Parathyroid adenoma (tissue), 2 donors: ENCODE data around the gene RABGAP1.

Experiments
- H2AFZ ChIP-seq: fragments of 300-600 bp; sonication (generic); one replicate; pipeline ENCODE4 v1.7.0; 2017; ENCODE audit warnings: antibody characterized with exemption, mild to moderate bottlenecking
- H3K27ac ChIP-seq: fragments of 300-600 bp; sonication (generic); one replicate; pipeline ENCODE4 v1.7.0; 2017
- H3K27me3 ChIP-seq: fragments of 300-600 bp; sonication (generic); one replicate; pipeline ENCODE4 v1.7.0; 2017; ENCODE audit warnings: low read length; ENCODE audit not compliant: control insufficient read depth, insufficient read depth
- H3K36me3 ChIP-seq: fragments of 300-600 bp; sonication (generic); one replicate; pipeline ENCODE4 v1.7.0; 2017; ENCODE audit warnings: low read length; ENCODE audit not compliant: control insufficient read depth, insufficient read depth
- H3K4me1 ChIP-seq: fragments of 300-600 bp; sonication (generic); one replicate; pipeline ENCODE4 v1.7.0; 2017; ENCODE audit warnings: control low read depth
- H3K4me2 ChIP-seq: fragments of 300-600 bp; sonication (generic); one replicate; pipeline ENCODE4 v1.7.0; 2017; ENCODE audit warnings: low read length
- H3K4me3 ChIP-seq: fragments of 300-600 bp; sonication (generic); one replicate; pipeline ENCODE4 v1.7.0; 2017; ENCODE audit warnings: low read depth, low read length
- H3K79me2 ChIP-seq: fragments of 300-600 bp; sonication (generic); one replicate; pipeline ENCODE4 v1.7.0; 2017; ENCODE audit warnings: control low read depth
- H3K9ac ChIP-seq: fragments of 300-600 bp; sonication (generic); one replicate; pipeline ENCODE4 v1.7.0; 2017; ENCODE audit warnings: mild to moderate bottlenecking
- H3K9me3 ChIP-seq: fragments of 300-600 bp; sonication (generic); one replicate; pipeline ENCODE4 v1.7.0; 2017; ENCODE audit warnings: low read length; ENCODE audit not compliant: control insufficient read depth
- TF ChIP-seq, protein P1 (sequence below): fragments of 300-600 bp; sonication (generic); IDR thresholded peaks from one replicate; pipeline ENCODE4 v1.7.0; 2017; ENCODE audit warnings: antibody characterized with exemption, mild to moderate bottlenecking
- donor health status: primary hyperparathyroidism.

The RABGAP1 gene

DNA sequence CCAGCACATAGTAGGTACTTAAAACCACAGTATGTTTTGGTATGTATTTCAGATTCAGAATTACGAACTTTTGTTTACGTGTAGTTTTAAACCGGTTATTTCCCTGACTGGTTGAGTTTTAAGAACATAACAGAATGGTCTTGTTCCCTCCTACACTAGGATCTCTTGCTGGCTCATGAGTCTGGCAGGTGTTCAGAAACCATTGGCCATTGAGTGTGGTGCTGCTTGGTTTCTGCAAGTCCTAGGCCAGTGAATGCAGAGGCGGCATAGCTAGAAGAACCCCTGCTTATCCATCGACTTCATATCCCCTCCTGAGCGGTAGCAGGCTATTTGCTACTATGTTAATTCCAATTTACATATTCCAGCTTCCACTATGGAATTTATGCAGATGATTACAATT is 158.2 kb downstream of the RABGAP1 start:
- Histone ChIP-seq H3K9me3 (no peaks in the 10 kb centered on the region), H3K36me3 (no peaks in the 10 kb centered on the region), H3K27ac (no peak overlapping the region), H3K79me2 (no peaks in the 10 kb centered on the region), H2AFZ (no peak overlapping the region), H3K9ac (no peak overlapping the region), H3K27me3 (no peaks in the 10 kb centered on the region), H3K4me1 (no peaks in the 10 kb centered on the region), H3K4me3 (no peak overlapping the region), H3K4me2 (no peak overlapping the region)
- TF ChIP-seq, protein P1, sequence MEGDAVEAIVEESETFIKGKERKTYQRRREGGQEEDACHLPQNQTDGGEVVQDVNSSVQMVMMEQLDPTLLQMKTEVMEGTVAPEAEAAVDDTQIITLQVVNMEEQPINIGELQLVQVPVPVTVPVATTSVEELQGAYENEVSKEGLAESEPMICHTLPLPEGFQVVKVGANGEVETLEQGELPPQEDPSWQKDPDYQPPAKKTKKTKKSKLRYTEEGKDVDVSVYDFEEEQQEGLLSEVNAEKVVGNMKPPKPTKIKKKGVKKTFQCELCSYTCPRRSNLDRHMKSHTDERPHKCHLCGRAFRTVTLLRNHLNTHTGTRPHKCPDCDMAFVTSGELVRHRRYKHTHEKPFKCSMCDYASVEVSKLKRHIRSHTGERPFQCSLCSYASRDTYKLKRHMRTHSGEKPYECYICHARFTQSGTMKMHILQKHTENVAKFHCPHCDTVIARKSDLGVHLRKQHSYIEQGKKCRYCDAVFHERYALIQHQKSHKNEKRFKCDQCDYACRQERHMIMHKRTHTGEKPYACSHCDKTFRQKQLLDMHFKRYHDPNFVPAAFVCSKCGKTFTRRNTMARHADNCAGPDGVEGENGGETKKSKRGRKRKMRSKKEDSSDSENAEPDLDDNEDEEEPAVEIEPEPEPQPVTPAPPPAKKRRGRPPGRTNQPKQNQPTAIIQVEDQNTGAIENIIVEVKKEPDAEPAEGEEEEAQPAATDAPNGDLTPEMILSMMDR, result no peak

DNA sequence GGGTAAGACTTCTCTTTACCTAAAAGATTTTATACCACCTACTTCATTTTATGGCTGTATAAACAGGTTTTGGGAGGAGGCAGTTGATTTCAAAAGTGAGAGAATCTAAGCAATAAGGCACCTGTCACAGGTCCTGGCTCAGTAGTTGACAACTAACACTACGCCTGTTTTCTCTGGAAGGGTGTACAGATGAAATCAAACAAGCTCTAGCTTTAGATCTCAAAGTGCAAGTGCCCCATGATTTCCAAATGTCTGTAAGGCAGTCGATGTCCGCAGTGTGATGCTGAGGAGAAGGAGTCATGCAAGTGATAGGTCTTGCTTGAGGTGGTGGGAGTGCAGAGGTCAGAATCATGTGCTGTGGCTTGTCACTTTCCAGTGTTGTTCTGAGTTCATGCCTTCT is 158.7 kb downstream of the RABGAP1 start:
- no peaks in the 10 kb centered on the region for H3K36me3 ChIP-seq

DNA sequence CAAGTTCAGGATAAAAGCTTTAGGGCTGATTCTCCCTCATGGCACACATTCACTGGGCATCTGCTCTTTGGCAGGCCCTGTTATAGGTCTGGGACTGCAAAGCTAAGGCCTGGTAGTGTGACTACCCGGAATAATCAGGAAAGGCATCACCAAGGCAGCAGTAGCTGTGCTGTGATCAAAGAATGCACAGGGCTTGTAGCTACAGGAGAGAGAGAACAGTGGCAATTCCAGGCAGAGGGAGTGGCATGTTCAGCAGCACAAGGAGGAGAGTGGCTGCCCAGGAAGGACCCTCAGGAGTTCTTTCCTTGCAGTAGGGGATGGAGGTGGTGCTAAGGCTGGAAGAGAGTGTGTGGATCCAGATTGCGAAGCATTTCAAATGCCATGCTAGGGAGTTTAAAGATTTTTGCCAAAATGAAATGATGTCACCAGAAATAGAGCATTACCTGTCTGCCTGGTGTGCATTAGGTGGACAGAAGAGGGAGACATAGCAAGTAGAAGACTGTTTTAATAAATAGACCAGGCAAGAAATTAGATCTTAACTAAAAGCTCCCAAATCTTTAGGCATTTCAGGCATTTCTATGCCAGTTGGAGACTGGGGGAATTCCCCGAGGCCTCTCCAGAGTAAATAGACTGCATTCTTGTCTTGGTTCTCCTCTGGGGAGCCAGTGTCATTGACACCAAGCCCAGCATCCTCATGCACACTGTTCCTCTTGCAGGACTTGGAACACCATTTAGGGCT is 161.7 kb downstream of the RABGAP1 start:
- Histone ChIP-seq H3K79me2 (no peaks in the 10 kb centered on the region), H3K9me3 (no peaks in the 10 kb centered on the region), H2AFZ (no peak overlapping the region)

More for the DNA sequence above, 158.7 kb downstream of the RABGAP1 start:
- no peaks in the 10 kb centered on the region for H3K4me1 ChIP-seq
- no peak overlapping the region for H3K9ac ChIP-seq
- no peaks in the 10 kb centered on the region for H3K27me3 ChIP-seq
- no peak overlapping the region for H3K27ac ChIP-seq
- TF ChIP-seq, protein P1, result no peak
- no peaks in the 10 kb centered on the region for H3K9me3 ChIP-seq
- H2AFZ ChIP-seq, result no peak overlapping the region
- no peaks in the 10 kb centered on the region for H3K79me2 ChIP-seq
- no peak overlapping the region for H3K4me2 ChIP-seq
- no peak overlapping the region for H3K4me3 ChIP-seq

DNA sequence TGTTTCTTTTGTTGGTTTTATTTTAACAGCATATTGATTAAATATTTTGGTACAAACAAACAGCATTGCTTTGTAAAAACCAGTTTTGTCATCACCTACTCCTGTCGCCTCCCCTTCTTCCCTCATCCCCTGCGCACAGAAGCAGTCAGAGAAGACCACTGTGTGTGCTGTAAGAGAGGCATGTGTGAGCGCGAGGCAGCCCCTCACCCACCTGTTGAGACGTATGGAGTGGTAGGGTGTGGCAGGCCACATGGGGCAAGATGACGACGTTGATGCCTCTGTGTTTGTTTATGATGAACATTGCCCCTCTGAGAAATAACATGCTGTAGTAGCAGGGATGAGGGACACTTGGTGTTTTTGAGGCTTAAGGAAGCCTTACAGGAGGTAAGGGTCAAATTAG is 164.0 kb downstream of the RABGAP1 start:
- H3K9ac ChIP-seq, result no peak overlapping the region
- no peaks in the 10 kb centered on the region for H3K9me3 ChIP-seq
- H3K4me2 ChIP-seq, result no peak overlapping the region
- no peaks in the 10 kb centered on the region for H3K27me3 ChIP-seq
- H3K4me3 ChIP-seq, result no peak overlapping the region
- TF ChIP-seq, protein P1, result no peak
- no peaks in the 10 kb centered on the region for H3K79me2 ChIP-seq
- no peaks in the 10 kb centered on the region for H3K4me1 ChIP-seq
- H2AFZ ChIP-seq, result no peak overlapping the region
- no peak overlapping the region for H3K27ac ChIP-seq
- no peaks in the 10 kb centered on the region for H3K36me3 ChIP-seq

More for the DNA sequence above, 161.7 kb downstream of the RABGAP1 start:
- H3K4me3 ChIP-seq, result no peak overlapping the region
- no peak overlapping the region for H3K4me2 ChIP-seq
- no peak overlapping the region for H3K27ac ChIP-seq
- H3K36me3 ChIP-seq, result no peaks in the 10 kb centered on the region
- TF ChIP-seq, protein P1, result no peak
- no peaks in the 10 kb centered on the region for H3K27me3 ChIP-seq
- H3K4me1 ChIP-seq, result no peaks in the 10 kb centered on the region
- no peak overlapping the region for H3K9ac ChIP-seq

DNA sequence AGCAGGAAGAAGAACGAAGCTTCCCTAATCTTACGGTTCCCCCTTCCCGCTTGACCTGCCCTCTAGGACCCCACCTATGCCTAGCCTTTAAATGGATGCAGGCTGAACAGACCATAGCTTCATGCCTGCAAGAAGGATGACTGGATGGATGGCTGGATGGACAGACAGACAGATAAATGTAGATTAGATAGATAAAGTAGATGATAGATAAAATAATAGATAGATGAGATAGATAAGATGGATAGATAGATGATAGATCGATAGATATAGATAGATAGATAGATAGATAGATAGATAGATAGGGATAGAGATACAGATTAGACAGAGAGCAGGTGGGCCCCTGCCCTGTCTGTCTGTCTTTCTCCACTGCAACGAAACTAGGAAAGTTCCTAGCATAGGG is 164.7 kb downstream of the RABGAP1 start:
- no peaks in the 10 kb centered on the region for H3K36me3 ChIP-seq
- H3K27ac ChIP-seq, result no peak overlapping the region
- H2AFZ ChIP-seq, result no peak overlapping the region
- H3K4me1 ChIP-seq, result no peaks in the 10 kb centered on the region
- no peak overlapping the region for H3K9ac ChIP-seq
- H3K27me3 ChIP-seq, result no peaks in the 10 kb centered on the region
- H3K79me2 ChIP-seq, result no peaks in the 10 kb centered on the region
- no peaks in the 10 kb centered on the region for H3K9me3 ChIP-seq
- no peak overlapping the region for H3K4me2 ChIP-seq
- TF ChIP-seq, protein P1, result no peak
- no peak overlapping the region for H3K4me3 ChIP-seq
